T-cell (primary cell): Measurements from ENCODE around the gene TAS2R46. TPM values are rescaled to one million over a fixed set of nuclear protein-coding genes. Genes with fewer than 3 reads are reported as not detected.
"Not testable (repeated sequence)": the region's sequence is repeated elsewhere in the genome, so short reads cannot be mapped to it uniquely, and the experiment has no call there.

Source experiments
- ATAC-seq, 4 experiments: fragments of 200-7000 bp in 3 of 4; fragments of 150-1000 bp in 1 of 4; cut with Tn5 transposase; replicated peaks in 1 of 4; 1 replicate in 3 of 4; 2 replicates in 1 of 4; pipeline ENCODE4 v1.10.0; 2021; ENCODE audit warnings: moderate library complexity in 3 of 4, mild to moderate bottlenecking in 2 of 4, moderate number of reproducible peaks in 1 of 4
- CTCF ChIA-PET, 2 donors: fragments of 300-600 bp; sonication (Branson Sonifier 250); formaldehyde crosslinking; loops; one replicate each; lab custom pipeline; 2022; ENCODE audit warnings: antibody characterized with exemption in 2 of 2; lab: Charles Lee
- POLR2A ChIA-PET, 2 donors: fragments of 300-600 bp; sonication (Branson Sonifier 250); formaldehyde crosslinking; loops; one replicate each; lab custom pipeline; 2022; ENCODE audit warnings: antibody characterized with exemption in 2 of 2; lab: Charles Lee
- DNase-seq, 35 experiments: peaks; one replicate each; pipeline versions ENCODE4 v3.0.0 to v3.0.0-alpha.2; 2013 to 2023
- H3K27ac ChIP-seq: one replicate; pipeline ENCODE4 v1.5.1; 2013; ENCODE audit warnings: low read length
- H3K27me3 ChIP-seq, 2 experiments: replicated peaks in 1 of 2; 1 replicate in 1 of 2; 2 replicates in 1 of 2; pipeline versions ENCODE4 v1.6.1 to v1.7.0; 2013; ENCODE audit warnings: low read length in 1 of 2, mixed read lengths in 1 of 2; ENCODE audit not compliant: control insufficient read depth in 2 of 2, insufficient read depth in 2 of 2; ENCODE audit errors: extremely low read depth in 1 of 2
- H3K36me3 ChIP-seq, 2 donors: 1 replicate in 1 of 2; 2 replicates in 1 of 2; pipeline versions ENCODE4 v1.6.1 to v1.7.0; 2013; ENCODE audit warnings: low read length in 1 of 2; ENCODE audit not compliant: control insufficient read depth in 2 of 2, insufficient read depth in 1 of 2; ENCODE audit errors: extremely low read depth in 1 of 2
- H3K4me1 ChIP-seq, 2 experiments: 1 replicate in 1 of 2; 2 replicates in 1 of 2; pipeline versions ENCODE4 v1.6.1 to v1.7.0; 2013; ENCODE audit warnings: low read length in 2 of 2, mixed read lengths in 1 of 2; ENCODE audit not compliant: insufficient read depth in 2 of 2, control insufficient read depth in 1 of 2; ENCODE audit errors: extremely low read depth in 1 of 2
- H3K4me3 ChIP-seq, 2 donors: 1 replicate in 1 of 2; 2 replicates in 1 of 2; pipeline versions ENCODE4 v1.5.1 to v1.7.0; 2013; ENCODE audit warnings: mild to moderate bottlenecking in 2 of 2, low read length in 1 of 2, moderate library complexity in 1 of 2; ENCODE audit not compliant: control insufficient read depth in 1 of 2; ENCODE audit errors: extremely low read depth in 1 of 2
- H3K9me3 ChIP-seq: 2 replicates; pipeline ENCODE4 v1.7.0; 2013
- H3K27ac Mint-ChIP-seq, 2 donors: one replicate each; pipeline ENCODE4 v1.8.0; 2020 to 2021; ENCODE audit warnings: mild to moderate bottlenecking in 2 of 2, mixed read lengths in 2 of 2
- H3K27me3 Mint-ChIP-seq, 2 donors: one replicate each; pipeline ENCODE4 v1.8.0; 2021 to 2022; ENCODE audit warnings: mixed read lengths in 2 of 2
- H3K36me3 Mint-ChIP-seq: one replicate; pipeline ENCODE4 v1.8.0; 2021; ENCODE audit warnings: mixed read lengths
- H3K4me1 Mint-ChIP-seq, 3 donors: one replicate each; pipeline ENCODE4 v1.8.0; 2020 to 2022; ENCODE audit warnings: mixed read lengths in 3 of 3, mild to moderate bottlenecking in 1 of 3
- H3K4me3 Mint-ChIP-seq, 3 donors: one replicate each; pipeline ENCODE4 v1.8.0; 2020 to 2022; ENCODE audit warnings: mild to moderate bottlenecking in 3 of 3, mixed read lengths in 3 of 3, moderate library complexity in 3 of 3
- H3K9me3 Mint-ChIP-seq, 3 donors: one replicate each; pipeline ENCODE4 v1.8.0; 2020 to 2022; ENCODE audit warnings: mixed read lengths in 3 of 3
- WGBS: methylation state at CpG from one replicate; pipeline ENCODE4 v1.1.5; 2013; ENCODE audit warnings: missing lambda C conversion rate; ENCODE audit not compliant: insufficient coverage; 5-methylcytosine and 5-hydroxymethylcytosine counted together
- total RNA-seq, 35 experiments: library from RNA in 6 of 35; stranded (reverse) in 6 of 35; fragments of 120-200 nt in 1 of 35; gene quantifications; one replicate each; pipeline versions ENCODE4 v1.2.1 to v1.2.4 and lab custom pipeline; 2013 to 2026

Gene TAS2R46
- total RNA-seq, 5 donors from 2014 or later (not counting 1 experiment from before 2014, with no cell fraction given), result 0.82 to 3.6 (median 1.4) TPM

DNA sequence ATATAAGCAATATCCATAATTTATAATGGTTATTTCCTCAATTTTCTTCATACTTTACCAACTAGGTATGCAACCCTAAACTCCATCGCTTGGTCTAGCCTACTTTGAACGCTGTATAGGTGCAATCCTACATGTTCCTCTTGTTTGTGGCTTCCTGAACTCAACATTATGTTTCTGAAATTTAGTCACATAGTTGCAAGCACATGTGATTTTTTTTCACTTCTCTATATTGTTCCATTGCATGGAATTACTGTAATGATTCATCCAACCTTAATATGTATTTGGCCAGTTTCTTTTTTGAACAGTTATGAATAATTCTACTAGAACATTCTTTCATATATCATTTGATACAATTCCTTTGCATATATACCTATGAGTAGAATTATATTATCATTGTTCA, 32.8 kb upstream of the TAS2R46 start:
- H3K27me3 Mint-ChIP-seq, ATAC-seq, H3K9me3 ChIP-seq, H3K27ac ChIP-seq, H3K27ac Mint-ChIP-seq, DNase-seq, H3K4me3 Mint-ChIP-seq, H3K4me1 ChIP-seq, H3K36me3 ChIP-seq, POLR2A ChIA-PET, H3K27me3 ChIP-seq, CTCF ChIA-PET, H3K9me3 Mint-ChIP-seq, H3K4me3 ChIP-seq: not testable (repeated sequence)
- no CpG with 5 or more reads among the region's 2 CpGs for WGBS
- H3K4me1 Mint-ChIP-seq, result peaks cover 0 to 11% (median 9%) of the 10 kb centered on the region in 3 donors
- H3K36me3 Mint-ChIP-seq, result peaks cover 46% of the 10 kb centered on the region

DNA sequence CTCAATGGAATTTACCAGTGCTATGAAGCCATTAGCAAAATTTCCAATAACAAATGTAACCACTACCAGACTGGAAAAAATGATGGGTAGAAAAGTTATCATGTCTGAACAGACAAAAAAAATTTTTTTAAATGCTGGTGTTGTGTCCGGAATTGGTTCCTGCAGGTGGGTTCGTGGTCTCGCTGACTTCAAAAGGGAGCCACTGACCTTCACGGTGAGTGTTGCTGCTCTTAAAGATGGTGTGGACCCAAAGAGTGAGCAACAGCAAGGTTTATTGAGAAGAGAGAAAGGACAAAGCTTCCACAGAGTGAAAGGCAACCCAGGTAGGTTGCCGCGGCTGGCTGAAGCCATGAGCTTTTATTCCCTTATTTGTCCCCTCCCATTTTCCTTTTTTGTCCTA, 30.0 kb upstream of the TAS2R46 start, which contains the start of gene TAS2R43:
Gene TAS2R43, minus strand, starts transcription at position 186 of the 400 bp plus-strand sequence. Its CDS starts 84 bp downstream, at position 102.
- ChIA-PET CTCF (no interaction called here), POLR2A (no interaction called here)
- no peak within 1 kb of the TSS for H3K27ac Mint-ChIP-seq
- H3K27me3 Mint-ChIP-seq, result no peaks in the 10 kb centered on the region
- H3K4me1 Mint-ChIP-seq, result peaks cover 0 to 3% (median 2%) of the 10 kb centered on the region in 3 donors
- WGBS, result no CpG with 5 or more reads among the region's 6 CpGs
- no peak within 1 kb of the TSS for H3K4me3 Mint-ChIP-seq
- H3K36me3 ChIP-seq, result no peaks in the 10 kb centered on the region
- H3K4me1 ChIP-seq, result no peaks in the 10 kb centered on the region
- no peaks in the 10 kb centered on the region for H3K9me3 ChIP-seq
- no peak within 1 kb of the TSS for H3K4me3 ChIP-seq
- no peaks in the 10 kb centered on the region for H3K9me3 Mint-ChIP-seq
- peaks cover 45% of the 10 kb centered on the region for H3K36me3 Mint-ChIP-seq
- no peaks in the 10 kb centered on the region for H3K27me3 ChIP-seq
- H3K27ac ChIP-seq, result no peak within 1 kb of the TSS
- ATAC-seq (no peak), DNase-seq (no peak)

DNA sequence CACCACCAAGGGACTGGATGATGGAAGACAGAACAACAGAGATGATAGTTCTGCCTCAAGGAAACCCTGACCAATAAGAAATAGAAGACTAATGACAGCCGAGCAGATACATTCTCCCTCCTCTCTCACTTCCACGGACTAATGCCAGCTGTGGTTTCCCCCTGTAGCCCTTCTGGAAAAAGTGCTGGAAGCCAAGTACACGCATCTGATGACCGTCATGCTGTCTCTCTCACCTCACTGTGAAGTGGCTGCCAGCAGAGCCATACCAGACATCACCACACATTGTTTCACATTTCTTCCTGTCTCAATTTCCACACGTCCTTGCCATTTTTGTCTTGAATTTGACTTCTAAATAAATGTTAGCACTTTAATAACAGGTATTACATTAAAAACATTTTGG, 27.2 kb upstream of the TAS2R46 start:
- WGBS, result no CpG with 5 or more reads among the region's 5 CpGs

DNA sequence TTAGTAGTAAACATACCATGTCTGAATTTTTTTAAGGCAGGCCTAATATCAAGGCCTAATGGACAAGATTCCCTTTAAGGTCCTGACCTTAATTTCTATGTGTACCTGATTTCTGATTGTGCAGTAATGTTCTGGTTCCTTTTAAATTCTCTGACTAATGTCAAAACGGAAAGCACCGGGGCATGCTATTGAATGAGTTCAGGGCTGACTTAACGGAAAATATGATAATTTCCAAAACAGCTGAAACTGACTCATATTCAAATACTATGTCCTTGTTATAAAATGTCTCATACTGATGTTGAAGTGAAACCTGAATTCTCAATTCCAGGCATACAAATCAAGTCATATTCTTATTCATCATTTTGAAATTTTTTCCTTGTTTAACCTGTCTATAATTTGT, 23.3 kb upstream of the TAS2R46 start:
- peaks cover 44% of the 10 kb centered on the region for H3K36me3 Mint-ChIP-seq
- H3K4me1 ChIP-seq, result no peaks in the 10 kb centered on the region
- H3K36me3 ChIP-seq, result no peaks in the 10 kb centered on the region
- ChIA-PET CTCF (no interaction called here), POLR2A (no interaction called here)
- peaks cover 0 to 4% (median 0%) of the 10 kb centered on the region in 3 donors for H3K4me1 Mint-ChIP-seq
- no peak overlapping the region for H3K4me3 ChIP-seq
- no CpG with 5 or more reads among the region's 3 CpGs for WGBS
- H3K27me3 ChIP-seq, result no peaks in the 10 kb centered on the region
- no peak for DNase-seq
- H3K27ac Mint-ChIP-seq, result no peak overlapping the region
- H3K27me3 Mint-ChIP-seq, result no peaks in the 10 kb centered on the region
- ATAC-seq, result no peak
- H3K4me3 Mint-ChIP-seq, result no peak overlapping the region
- no peaks in the 10 kb centered on the region for H3K9me3 ChIP-seq
- H3K27ac ChIP-seq, result no peak overlapping the region
- peaks cover 5 to 24% (median 8%) of the 10 kb centered on the region in 3 donors for H3K9me3 Mint-ChIP-seq

More for the DNA sequence above, 27.2 kb upstream of the TAS2R46 start:
- Mint-ChIP-seq H3K9me3 (peaks cover 0 to under 1% (median under 1%) of the 10 kb centered on the region in 3 donors), H3K4me1 (peaks cover 0 to 4% (median 3%) of the 10 kb centered on the region in 3 donors), H3K27me3 (no peaks in the 10 kb centered on the region), H3K36me3 (peaks cover 43% of the 10 kb centered on the region), H3K4me3 (no peak overlapping the region), H3K27ac (no peak overlapping the region)
- H3K4me1 ChIP-seq, result no peaks in the 10 kb centered on the region
- CTCF ChIA-PET, result no interaction called here
- ATAC-seq (no peak), DNase-seq (no peak)
- POLR2A ChIA-PET, result no interaction called here
- H3K27ac ChIP-seq, result no peak overlapping the region
- no peaks in the 10 kb centered on the region for H3K36me3 ChIP-seq
- H3K27me3 ChIP-seq, result no peaks in the 10 kb centered on the region
- H3K4me3 ChIP-seq, result no peak overlapping the region
- no peaks in the 10 kb centered on the region for H3K9me3 ChIP-seq

DNA sequence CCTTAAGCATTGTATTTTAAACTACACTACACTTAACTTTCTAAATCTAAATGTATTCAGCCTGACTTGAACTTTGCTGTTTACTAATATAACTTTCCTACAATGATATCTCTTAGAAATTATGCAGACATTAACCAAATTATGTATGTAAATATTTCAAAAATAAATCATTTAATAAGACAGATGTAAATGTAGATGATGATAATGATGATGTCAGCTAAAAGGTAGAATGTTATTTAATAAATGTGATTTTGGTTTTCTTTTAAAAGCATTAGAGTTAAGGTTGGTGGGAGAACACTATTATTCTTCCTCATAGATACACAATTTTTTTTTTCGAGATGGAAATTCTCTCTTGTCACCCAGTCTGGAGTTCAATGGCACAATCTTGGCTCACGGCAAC, 19.9 kb upstream of the TAS2R46 start:
- DNase-seq (no peak), ATAC-seq (no peak)
- CTCF ChIA-PET, result interaction anchor here in 1 of 2 donors (0.6 kb wide), 1 partner anchor 919 kb away, joined by 3 read pairs; no protein-coding TSS in a partner anchor
- Histone ChIP-seq H3K27me3 (no peaks in the 10 kb centered on the region), H3K4me1 (no peaks in the 10 kb centered on the region), H3K36me3 (no peaks in the 10 kb centered on the region), H3K4me3 (no peak overlapping the region), H3K9me3 (no peaks in the 10 kb centered on the region), H3K27ac (no peak overlapping the region)
- H3K27me3 Mint-ChIP-seq, result no peaks in the 10 kb centered on the region
- no peak overlapping the region for H3K27ac Mint-ChIP-seq
- no CpG with 5 or more reads among the region's 2 CpGs for WGBS
- POLR2A ChIA-PET, result no interaction called here
- no peak overlapping the region for H3K4me3 Mint-ChIP-seq
- peaks cover 5 to 26% (median 8%) of the 10 kb centered on the region in 3 donors for H3K9me3 Mint-ChIP-seq
- H3K4me1 Mint-ChIP-seq, result peaks cover 0 to 23% (median 7%) of the 10 kb centered on the region in 3 donors
- peaks cover 51% of the 10 kb centered on the region for H3K36me3 Mint-ChIP-seq

DNA sequence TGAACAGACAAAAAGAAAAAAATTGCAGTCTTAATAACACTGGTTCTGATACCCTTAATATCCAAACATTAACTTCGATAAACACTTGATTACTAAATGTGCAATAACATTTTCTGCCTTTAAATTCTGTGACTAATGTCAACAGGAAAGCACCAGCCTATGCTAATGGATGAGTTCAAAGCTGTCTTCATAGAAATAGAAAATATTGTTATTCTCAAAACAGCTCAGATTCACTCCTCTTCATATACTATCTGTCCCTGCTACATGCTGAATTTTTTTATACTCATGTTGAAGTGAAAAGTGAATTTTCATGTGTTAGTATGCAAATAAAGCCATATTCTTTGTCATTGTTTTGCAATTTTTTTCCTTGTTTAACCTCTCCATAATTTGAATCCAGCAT, 16.2 kb upstream of the TAS2R46 start:
- Mint-ChIP-seq H3K36me3 (peaks cover 57% of the 10 kb centered on the region), H3K4me1 (peaks cover 0 to 32% (median 13%) of the 10 kb centered on the region in 3 donors), H3K4me3 (no peak overlapping the region), H3K27me3 (no peaks in the 10 kb centered on the region), H3K27ac (no peak overlapping the region), H3K9me3 (peaks cover 5 to 16% (median 5%) of the 10 kb centered on the region in 3 donors)
- H3K9me3 ChIP-seq, result no peaks in the 10 kb centered on the region
- no CpG with 5 or more reads among the region's 1 CpG for WGBS
- DNase-seq (no peak), ATAC-seq (no peak)
- no peaks in the 10 kb centered on the region for H3K36me3 ChIP-seq
- no peaks in the 10 kb centered on the region for H3K4me1 ChIP-seq
- CTCF ChIA-PET, result no interaction called here
- no peaks in the 10 kb centered on the region for H3K27me3 ChIP-seq
- no peak overlapping the region for H3K4me3 ChIP-seq
- H3K27ac ChIP-seq, result no peak overlapping the region
- POLR2A ChIA-PET, result no interaction called here
